Ishikawa (cell line): ENCODE results near the gene MGAT3.

Experiments
- CEBPB ChIP-seq: IDR thresholded peaks from 2 replicates; pipeline ENCODE4 v1.6.1; 2012
- CREB1 ChIP-seq: IDR thresholded peaks from 2 replicates; pipeline ENCODE4 v1.6.1; 2012; ENCODE audit warnings: low read depth
- EGR1 ChIP-seq: IDR thresholded peaks from 2 replicates; pipeline ENCODE4 v1.6.1; 2012
- EP300 ChIP-seq: IDR thresholded peaks from 2 replicates; pipeline ENCODE4 v1.6.1; 2012; ENCODE audit warnings: borderline replicate concordance
- FOXM1 ChIP-seq: IDR thresholded peaks from 2 replicates; pipeline ENCODE4 v1.6.1; 2012; ENCODE audit warnings: low read depth, borderline replicate concordance
- NFIC ChIP-seq: IDR thresholded peaks from 2 replicates; pipeline ENCODE4 v1.6.1; 2012
- RAD21 ChIP-seq: IDR thresholded peaks from 2 replicates; pipeline ENCODE4 v1.6.1; 2012; ENCODE audit warnings: low read depth
- TAF1 ChIP-seq: IDR thresholded peaks from 2 replicates; pipeline ENCODE4 v1.6.1; 2012; ENCODE audit warnings: low read depth, mild to moderate bottlenecking
- TCF12 ChIP-seq: IDR thresholded peaks from 2 replicates; pipeline ENCODE4 v1.6.1; 2012; ENCODE audit warnings: low read depth
- TEAD4 ChIP-seq: IDR thresholded peaks from 2 replicates; pipeline ENCODE4 v1.6.1; 2012
- YY1 ChIP-seq: IDR thresholded peaks from 2 replicates; pipeline ENCODE4 v1.6.1; 2012; ENCODE audit warnings: low read depth
- ZBTB7A ChIP-seq: IDR thresholded peaks from 2 replicates; pipeline ENCODE4 v1.6.1; 2012; ENCODE audit warnings: low read depth
- TF ChIP-seq, protein P1 (sequence below): IDR thresholded peaks from 2 replicates; pipeline ENCODE4 v1.6.1; 2012; ENCODE audit warnings: low read depth, mild to moderate bottlenecking
- TF ChIP-seq, protein P2 (sequence below): IDR thresholded peaks from 2 replicates; pipeline ENCODE4 v1.6.1; 2012
- TF ChIP-seq, protein P3 (sequence below): IDR thresholded peaks from 2 replicates; pipeline ENCODE4 v1.6.1; 2012

MGAT3 gene

DNA sequence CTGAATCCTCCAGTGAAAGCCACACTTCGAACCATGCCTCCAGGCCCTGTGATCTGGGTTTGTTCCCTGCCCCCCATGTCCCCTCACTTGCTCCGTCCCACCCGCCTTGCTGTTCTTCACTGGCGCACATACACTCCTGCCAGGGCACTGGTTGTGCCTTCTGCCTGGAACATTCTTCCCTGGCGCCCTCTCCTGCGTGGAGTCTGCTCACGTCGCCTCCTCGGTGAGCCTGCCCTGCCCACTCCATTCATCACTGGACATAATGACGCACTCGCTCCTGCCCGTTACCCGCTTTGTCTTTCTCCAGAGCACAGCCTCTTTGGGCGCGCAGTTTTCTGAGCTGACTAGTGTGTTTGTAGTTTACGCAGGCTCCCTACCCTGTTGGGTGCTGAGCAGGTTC, 24.2 kb downstream of the MGAT3 start:
- no peak for TF ChIP-seq FOXM1
- TF ChIP-seq NFIC: no peak
- no peak for TF ChIP-seq ZBTB7A
- TF ChIP-seq CEBPB: no peak
- TF ChIP-seq EGR1: no peak
- TF ChIP-seq EP300: no peak
- TF ChIP-seq CREB1: no peak
- TF ChIP-seq, protein P1, sequence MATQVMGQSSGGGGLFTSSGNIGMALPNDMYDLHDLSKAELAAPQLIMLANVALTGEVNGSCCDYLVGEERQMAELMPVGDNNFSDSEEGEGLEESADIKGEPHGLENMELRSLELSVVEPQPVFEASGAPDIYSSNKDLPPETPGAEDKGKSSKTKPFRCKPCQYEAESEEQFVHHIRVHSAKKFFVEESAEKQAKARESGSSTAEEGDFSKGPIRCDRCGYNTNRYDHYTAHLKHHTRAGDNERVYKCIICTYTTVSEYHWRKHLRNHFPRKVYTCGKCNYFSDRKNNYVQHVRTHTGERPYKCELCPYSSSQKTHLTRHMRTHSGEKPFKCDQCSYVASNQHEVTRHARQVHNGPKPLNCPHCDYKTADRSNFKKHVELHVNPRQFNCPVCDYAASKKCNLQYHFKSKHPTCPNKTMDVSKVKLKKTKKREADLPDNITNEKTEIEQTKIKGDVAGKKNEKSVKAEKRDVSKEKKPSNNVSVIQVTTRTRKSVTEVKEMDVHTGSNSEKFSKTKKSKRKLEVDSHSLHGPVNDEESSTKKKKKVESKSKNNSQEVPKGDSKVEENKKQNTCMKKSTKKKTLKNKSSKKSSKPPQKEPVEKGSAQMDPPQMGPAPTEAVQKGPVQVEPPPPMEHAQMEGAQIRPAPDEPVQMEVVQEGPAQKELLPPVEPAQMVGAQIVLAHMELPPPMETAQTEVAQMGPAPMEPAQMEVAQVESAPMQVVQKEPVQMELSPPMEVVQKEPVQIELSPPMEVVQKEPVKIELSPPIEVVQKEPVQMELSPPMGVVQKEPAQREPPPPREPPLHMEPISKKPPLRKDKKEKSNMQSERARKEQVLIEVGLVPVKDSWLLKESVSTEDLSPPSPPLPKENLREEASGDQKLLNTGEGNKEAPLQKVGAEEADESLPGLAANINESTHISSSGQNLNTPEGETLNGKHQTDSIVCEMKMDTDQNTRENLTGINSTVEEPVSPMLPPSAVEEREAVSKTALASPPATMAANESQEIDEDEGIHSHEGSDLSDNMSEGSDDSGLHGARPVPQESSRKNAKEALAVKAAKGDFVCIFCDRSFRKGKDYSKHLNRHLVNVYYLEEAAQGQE: no peak
- TF ChIP-seq TCF12: no peak
- TF ChIP-seq RAD21: no peak
- no peak for TF ChIP-seq YY1
- TF ChIP-seq, protein P2, sequence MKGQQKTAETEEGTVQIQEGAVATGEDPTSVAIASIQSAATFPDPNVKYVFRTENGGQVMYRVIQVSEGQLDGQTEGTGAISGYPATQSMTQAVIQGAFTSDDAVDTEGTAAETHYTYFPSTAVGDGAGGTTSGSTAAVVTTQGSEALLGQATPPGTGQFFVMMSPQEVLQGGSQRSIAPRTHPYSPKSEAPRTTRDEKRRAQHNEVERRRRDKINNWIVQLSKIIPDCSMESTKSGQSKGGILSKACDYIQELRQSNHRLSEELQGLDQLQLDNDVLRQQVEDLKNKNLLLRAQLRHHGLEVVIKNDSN: no peak
- TF ChIP-seq TAF1: no peak
- TF ChIP-seq, protein P3, sequence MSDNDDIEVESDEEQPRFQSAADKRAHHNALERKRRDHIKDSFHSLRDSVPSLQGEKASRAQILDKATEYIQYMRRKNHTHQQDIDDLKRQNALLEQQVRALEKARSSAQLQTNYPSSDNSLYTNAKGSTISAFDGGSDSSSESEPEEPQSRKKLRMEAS: no peak
- no peak for TF ChIP-seq TEAD4

DNA sequence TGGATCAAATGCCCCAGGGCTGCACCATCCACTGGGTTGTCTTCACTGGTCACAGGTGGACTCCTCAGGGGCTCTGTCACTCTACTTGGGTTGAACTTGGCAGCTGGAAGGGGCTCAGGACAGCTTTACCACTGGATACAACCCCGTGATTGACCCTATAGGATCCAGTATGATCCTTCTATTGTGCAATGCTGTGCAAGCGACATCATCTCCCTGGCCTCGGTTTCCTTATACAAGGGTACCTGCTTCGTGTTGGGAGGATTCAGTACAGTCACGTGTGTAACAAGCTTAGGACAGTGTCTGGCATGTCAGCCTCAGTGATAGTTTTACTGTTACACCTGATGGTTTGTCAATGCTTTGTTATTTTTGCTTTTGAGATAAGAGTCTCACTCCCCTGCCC, 24.8 kb downstream of the MGAT3 start:
- TF ChIP-seq TCF12: no peak
- TF ChIP-seq, protein P1: no peak
- no peak for TF ChIP-seq EP300
- TF ChIP-seq NFIC: no peak
- no peak for TF ChIP-seq RAD21
- no peak for TF ChIP-seq TAF1

DNA sequence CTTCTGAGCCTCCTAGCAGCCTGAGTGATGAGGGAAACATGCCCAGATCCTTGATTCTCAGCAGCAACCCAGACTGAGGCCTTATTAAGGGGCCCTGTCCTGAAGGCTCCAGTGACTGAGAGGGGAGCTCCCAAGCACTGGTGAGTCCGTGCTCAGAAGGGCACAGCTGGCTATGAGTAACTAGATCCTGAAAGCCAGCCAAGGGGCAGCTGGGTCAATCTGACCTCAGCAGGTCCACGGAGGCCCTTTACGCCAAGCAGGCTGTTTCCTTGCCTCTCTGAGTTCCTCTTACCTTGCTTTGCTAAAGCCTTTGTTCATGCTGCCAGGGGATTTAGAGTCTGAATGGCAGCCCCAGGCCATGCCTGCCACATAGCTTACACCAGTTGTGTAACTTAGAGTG, 26.0 kb downstream of the MGAT3 start:
- TF ChIP-seq, protein P1: no peak
- no peak for TF ChIP-seq EGR1

DNA sequence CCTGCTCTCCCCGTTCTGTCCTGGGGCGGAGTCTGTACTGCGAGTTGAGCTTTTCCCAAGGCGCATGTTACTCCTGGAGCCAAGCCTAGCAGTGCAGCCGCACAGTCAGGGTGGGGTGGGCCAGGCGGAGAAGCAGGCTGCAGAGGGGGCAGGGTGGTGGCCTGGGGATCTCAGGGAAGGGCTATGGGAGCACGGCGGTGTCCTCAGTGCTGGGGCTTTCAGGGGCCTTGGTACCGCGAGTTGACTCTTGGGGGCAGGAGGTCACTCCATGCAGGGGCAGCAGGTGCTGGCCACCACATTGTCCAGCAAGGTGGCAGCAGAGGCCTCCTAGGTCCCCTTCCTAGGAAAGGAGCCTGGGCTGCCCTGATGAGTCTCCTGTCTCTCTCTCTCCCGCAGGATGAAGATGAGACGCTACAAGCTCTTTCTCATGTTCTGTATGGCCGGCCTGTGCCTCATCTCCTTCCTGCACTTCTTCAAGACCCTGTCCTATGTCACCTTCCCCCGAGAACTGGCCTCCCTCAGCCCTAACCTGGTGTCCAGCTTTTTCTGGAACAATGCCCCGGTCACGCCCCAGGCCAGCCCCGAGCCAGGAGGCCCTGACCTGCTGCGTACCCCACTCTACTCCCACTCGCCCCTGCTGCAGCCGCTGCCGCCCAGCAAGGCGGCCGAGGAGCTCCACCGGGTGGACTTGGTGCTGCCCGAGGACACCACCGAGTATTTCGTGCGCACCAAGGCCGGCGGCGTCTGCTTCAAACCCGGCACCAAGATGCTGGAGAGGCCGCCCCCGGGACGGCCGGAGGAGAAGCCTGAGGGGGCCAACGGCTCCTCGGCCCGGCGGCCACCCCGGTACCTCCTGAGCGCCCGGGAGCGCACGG, 30.4 kb downstream of the MGAT3 start:
- TF ChIP-seq CREB1: no peak
- TF ChIP-seq CEBPB: no peak
- TF ChIP-seq EP300: no peak
- no peak for TF ChIP-seq RAD21
- TF ChIP-seq EGR1: no peak
- TF ChIP-seq, protein P1: no peak
- TF ChIP-seq, protein P2: no peak
- TF ChIP-seq YY1: no peak
